Measurements from ENCODE around the gene FUZ.

- TF ChIP-seq CTCF (IDR thresholded peaks at IDR 0.05; ENCODE audit: low read depth, low read length, poor library complexity, severe bottlenecking): no peak
- TF ChIP-seq EZH2phosphoT487 (IDR thresholded peaks at IDR 0.05; ENCODE audit: borderline replicate concordance, low read length): no peak
Measured at GRCh38 chr19:49779731-49780555, 33.1 kb downstream of the FUZ start.

Data from DOHH2 (cell line).